Measurements from ENCODE around the gene CNGB1.

CNGB1 gene

GRCh38 chr16:57972306-57972705, 1.4 kb upstream of the CNGB1 start:
- no peak for DNase-seq (ENCODE audit: low read depth in 2 of 2)

DNA sequence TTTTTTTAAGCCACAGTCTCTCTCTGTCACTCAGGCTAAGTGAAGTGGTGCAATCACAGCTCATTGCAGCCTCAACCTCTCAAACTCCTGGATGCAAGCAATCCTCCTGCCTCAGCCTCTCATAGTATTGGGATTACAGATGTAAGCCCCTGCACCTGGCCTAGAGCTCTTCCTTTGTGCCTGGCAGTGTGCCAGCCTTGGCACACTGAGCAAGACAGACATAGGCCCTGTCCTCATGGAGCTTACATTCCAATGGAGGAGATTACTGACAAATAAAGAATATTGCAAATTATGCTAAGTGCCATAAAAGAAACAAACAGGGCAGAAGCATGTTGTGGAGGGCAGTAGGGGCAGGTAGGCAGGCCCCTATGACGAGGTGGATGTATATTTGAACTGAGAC, 920 bp upstream of the CNGB1 start:
- DNase-seq (ENCODE audit: low read depth in 2 of 2) = no peak

DNA sequence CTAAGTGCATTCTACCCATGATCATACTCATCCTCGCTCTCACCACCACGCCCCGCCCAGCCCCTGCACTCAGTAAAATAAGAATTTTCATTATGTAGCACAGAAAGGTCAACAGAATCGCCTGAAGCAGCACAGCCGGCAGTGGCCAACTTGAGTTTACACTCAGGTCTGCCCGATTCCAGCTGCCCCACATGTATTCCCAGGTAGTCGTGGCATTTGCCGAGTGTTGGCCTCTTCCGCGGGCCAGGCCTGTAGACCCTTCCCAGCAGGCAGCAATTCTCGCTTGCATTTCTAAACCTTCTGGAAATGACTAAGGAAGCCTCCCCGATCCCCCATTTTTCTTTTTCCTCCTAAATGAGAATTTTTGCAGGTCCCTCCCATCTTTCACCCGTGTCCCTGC, 609 bp downstream of the CNGB1 start:
- DNase-seq (ENCODE audit: low read depth in 2 of 2) = no peak

GRCh38 chr16:57969451-57970123, 1.3 kb downstream of the CNGB1 start:
- no peak for DNase-seq (ENCODE audit: low read depth in 2 of 2)

- DNase-seq (ENCODE audit: low read depth in 2 of 2) = no peak
Measured at GRCh38 chr16:57967916-57968315, 3.0 kb downstream of the CNGB1 start.

DNA sequence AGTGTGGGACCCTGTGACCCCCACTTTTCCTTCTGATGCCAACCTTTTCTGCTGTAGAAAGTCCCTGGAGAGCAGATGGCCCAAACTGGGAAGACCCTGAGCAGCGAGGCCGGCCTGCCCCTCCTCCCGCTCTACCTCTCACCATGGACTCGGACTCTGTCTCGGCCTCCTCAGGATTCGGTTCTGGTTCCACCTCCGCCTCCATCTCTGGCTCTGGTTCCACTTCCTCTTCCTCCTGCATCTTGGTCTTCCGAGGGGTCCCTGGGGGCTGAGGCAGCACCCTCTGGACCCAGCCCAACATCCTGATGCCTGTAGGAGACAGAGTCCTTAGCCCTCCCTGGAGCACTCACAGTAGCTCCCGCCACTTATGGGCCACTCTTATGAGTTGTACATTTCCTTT, 3.9 kb downstream of the CNGB1 start:
- DNase-seq (ENCODE audit: low read depth in 2 of 2) = no peak

DNA sequence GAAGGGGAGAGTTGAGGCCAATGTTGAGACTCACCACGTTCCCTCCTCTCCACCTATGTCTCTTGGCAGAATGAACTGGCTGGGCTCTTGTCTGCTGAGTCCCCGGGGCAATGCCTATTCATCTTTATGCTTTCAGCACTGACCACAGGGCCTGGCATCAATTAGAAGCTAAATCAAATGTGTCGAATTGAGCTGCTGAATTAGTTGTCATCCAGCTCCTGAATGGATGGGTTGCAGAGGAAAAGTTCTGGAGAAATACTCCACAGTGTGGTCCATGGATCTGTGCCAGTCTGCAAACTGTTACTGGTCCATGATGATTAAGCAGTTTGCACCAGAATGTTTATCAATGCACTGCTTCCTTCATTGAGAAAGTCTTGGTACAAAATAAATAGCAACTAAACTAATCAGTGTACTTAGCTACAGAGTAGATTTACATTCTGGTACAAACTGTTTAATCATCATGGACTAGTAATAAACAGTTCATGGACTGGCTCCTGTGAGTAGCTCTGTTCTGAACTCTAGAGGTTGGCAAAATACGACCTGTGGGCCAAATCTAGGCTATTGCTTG, 4.6 kb downstream of the CNGB1 start:
- DNase-seq (ENCODE audit: low read depth in 2 of 2) = no peak

- no peak for DNase-seq (ENCODE audit: low read depth in 2 of 2)
Measured at GRCh38 chr16:57964157-57964700, 6.7 kb downstream of the CNGB1 start.

DNA sequence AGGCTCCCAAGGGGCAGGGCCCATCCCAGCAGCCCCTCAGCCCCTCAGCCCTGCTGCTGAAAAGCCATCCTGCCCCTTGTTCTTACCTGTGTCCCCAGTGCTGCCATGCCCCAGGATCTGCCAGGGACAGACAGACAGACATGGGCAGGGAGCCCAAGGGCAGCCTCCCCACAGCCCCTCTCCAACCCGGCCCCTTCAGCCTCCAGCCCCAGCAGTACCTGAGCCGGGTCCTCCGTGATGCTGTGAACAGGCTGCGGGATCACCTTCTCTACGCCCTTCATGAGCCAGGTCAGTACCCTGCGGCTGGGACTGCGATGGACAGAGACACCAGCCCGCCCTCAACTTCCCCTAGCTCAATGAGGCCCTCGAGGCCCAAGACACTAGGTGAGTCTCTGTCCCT, 8.2 kb downstream of the CNGB1 start:
- DNase-seq (ENCODE audit: low read depth in 2 of 2) = no peak

GRCh38 chr16:57962046-57962445, 8.9 kb downstream of the CNGB1 start:
- DNase-seq (ENCODE audit: low read depth in 2 of 2) = no peak

GRCh38 chr16:57961538-57961937, 9.4 kb downstream of the CNGB1 start:
- DNase-seq (ENCODE audit: low read depth in 2 of 2) = no peak

- DNase-seq (ENCODE audit: low read depth in 2 of 2) = no peak
Measured at GRCh38 chr16:57960826-57961472, 10.0 kb downstream of the CNGB1 start.

DNA sequence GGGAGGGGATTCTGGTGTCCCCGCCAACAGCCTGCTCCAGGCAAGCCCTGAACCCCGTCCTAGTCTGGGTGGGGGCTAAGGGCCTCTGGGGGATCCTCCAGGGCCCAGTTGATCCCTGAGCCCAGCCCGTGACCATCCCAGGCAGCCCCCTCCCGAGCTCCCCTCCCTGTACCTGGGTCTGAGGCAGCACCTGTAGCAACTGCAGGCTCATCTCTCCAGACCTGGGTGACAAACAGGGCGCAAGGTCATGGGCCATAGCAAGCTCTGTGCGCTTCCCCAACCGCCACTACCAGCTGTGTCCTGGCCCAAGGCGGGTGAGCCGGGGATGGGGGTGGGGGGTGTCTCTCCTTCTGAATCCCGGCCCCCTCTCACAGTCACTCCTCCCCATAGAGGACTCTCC, 10.6 kb downstream of the CNGB1 start:
- no peak for DNase-seq (ENCODE audit: low read depth in 2 of 2)

DNA sequence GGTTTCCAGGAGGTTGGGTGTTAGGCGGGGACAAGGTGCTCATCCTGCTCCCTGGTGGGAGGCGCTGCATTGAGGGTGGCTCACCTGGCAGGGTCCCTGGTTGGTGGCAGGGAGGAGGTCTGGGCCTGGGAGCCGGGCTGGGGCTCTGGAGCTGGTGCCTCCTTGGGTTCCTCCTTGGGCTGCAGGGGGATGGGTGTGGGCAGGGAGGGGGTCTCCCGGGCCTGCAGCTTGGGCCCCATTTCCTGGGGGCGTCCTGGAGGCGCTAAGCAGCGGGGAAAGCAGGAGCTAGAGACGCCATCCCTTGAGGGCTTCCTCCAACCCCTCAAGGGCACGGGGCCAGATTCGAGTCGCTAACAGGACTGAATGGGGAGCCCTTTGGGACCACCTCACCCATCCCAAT, 11.1 kb downstream of the CNGB1 start:
- DNase-seq (ENCODE audit: low read depth in 2 of 2) = no peak

DNA sequence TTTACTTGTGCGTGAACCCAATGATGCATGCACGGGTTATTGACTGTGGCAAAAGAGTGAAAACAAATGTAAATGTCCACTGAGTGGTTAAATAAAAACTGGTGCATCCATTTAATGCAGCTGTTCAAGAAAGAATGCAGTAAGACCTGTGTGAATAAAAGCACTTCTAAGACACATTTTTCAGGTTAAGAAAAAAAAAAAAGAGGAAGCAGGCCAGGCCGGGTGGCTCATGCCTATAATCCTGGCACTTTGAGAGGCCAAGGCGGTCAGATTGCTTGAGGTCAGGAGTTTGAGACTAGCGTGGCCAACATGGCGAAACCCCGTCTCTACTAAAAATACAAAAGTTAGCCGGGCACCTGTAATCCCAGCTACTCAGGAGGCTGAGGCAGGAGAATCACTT, 11.8 kb downstream of the CNGB1 start:
- DNase-seq (ENCODE audit: low read depth in 2 of 2) = no peak

DNA sequence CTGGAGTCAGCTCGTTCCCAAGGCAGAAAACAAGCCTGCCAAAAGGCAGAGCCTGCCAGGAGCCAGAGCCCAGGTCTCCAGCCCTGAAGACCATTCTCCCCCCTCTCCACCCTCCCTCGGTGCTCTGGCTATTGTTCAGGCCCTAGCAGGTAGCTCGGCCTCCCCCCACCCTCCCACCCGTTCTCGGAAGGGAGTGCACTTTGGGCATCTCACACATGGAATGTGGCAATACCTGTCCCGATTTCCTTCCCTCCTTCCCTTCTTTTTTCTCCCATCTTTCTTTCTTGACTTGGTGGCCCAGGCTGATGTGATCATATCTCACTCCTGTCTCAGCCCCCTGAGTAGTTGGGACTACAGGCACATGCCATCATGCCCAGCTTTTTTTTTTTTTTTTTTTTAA, 12.4 kb downstream of the CNGB1 start:
- DNase-seq (ENCODE audit: low read depth in 2 of 2) = no peak

GRCh38 chr16:57957673-57958392, 13.1 kb downstream of the CNGB1 start:
- DNase-seq (ENCODE audit: low read depth in 2 of 2) = no peak

GRCh38 chr16:57956924-57957672, 13.8 kb downstream of the CNGB1 start:
- DNase-seq (ENCODE audit: low read depth in 2 of 2) = no peak

DNA sequence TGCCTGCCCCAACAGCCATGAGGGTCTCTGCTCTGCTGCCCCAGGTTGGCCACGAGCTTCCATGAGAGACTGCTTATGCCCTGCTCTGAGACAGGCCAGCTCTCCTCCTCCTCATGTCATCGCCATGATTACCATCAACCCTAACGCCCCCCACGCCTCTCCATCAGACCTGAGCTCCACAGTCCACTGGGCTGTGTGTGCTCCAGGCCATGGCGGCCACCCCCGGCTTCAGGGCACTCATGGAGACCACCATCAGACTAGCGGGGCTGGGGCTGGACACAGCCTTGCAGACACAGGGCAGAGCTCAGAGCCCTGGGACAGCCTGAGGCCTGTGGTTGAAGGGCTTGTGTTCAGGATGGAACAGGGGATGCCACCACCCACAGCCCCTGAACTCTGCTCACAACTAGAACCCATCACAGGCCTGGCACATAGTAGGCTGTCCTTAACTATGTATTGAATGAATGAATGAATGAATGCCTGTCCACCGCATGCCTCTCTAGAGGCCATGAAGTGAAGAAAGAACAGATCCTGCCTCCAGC, 14.6 kb downstream of the CNGB1 start:
- DNase-seq (ENCODE audit: low read depth in 2 of 2) = no peak

GRCh38 chr16:57955572-57956188, 15.2 kb downstream of the CNGB1 start:
- no peak for DNase-seq (ENCODE audit: low read depth in 2 of 2)

DNA sequence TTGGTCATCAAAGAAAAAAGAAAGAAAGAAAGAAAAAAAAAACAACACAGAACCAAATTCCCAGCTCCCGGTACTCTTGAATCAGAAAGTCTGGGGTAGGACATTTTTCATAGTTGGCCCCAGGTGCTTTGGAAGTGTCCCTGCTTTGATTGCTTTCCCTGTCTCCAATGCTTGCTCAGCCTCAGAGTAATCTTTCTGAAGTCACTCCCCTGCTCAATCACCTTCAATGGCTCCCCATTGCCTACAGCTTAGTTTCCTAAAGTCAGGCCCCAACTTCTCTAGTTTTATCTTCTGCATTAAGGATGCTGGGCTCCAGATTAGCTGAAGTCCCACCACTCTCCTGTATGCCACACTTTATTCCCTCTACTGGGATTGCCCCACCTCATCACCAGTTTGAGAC, 17.1 kb downstream of the CNGB1 start:
- no peak for DNase-seq (ENCODE audit: low read depth in 2 of 2)

Data from stimulated activated CD4-positive, alpha-beta T cell treated with anti-CD3 and anti-CD28 coated beads, Interleukin-12 subunit alpha, Interleukin-12 subunit beta, amount 100 ng/mL, for 24 hours (primary cell).